AG20443 (cell line): ENCODE results near the gene MAP2K5.
A peak's percentile ranks its signal among the peaks of the same experiment; 100 is the strongest.

Experiments used
- DNase-seq: peaks from one replicate; pipeline ENCODE4 v3.0.0; 2012; ENCODE audit warnings: low spot score, mixed read lengths

Gene MAP2K5

GRCh38 chr15:67806536-67806935 lies 264.0 kb downstream of the MAP2K5 start:
- DNase-seq = no peak

- no peak for DNase-seq
Measured at GRCh38 chr15:67807141-67807540, 264.6 kb downstream of the MAP2K5 start.

- no peak for DNase-seq
Measured at GRCh38 chr15:67807836-67808235, 265.3 kb downstream of the MAP2K5 start.

- no peak for DNase-seq
Measured at GRCh38 chr15:67808821-67809220, 266.3 kb downstream of the MAP2K5 start.

- no peak for DNase-seq
Measured at GRCh38 chr15:67809441-67809840, 266.9 kb downstream of the MAP2K5 start.

- DNase-seq = no peak
Measured at GRCh38 chr15:67809866-67810265, 267.4 kb downstream of the MAP2K5 start.

- no peak for DNase-seq
Measured at GRCh38 chr15:67812241-67812644, 269.7 kb downstream of the MAP2K5 start.

GRCh38 chr15:67813104-67813634 lies 270.7 kb downstream of the MAP2K5 start:
- no peak for DNase-seq

GRCh38 chr15:67815036-67815592 lies 272.6 kb downstream of the MAP2K5 start:
- no peak for DNase-seq

GRCh38 chr15:67816668-67817067 lies 274.2 kb downstream of the MAP2K5 start:
- DNase-seq = no peak

- DNase-seq = no peak
Measured at GRCh38 chr15:67818464-67818863, 276.0 kb downstream of the MAP2K5 start.

- no peak for DNase-seq
Measured at GRCh38 chr15:67819636-67820035, 277.1 kb downstream of the MAP2K5 start.

- DNase-seq = no peak
Measured at GRCh38 chr15:67820122-67820991, 277.9 kb downstream of the MAP2K5 start.

GRCh38 chr15:67820992-67821783 lies 278.7 kb downstream of the MAP2K5 start:
- DNase-seq = peak; percentile 89

GRCh38 chr15:67821784-67822440 lies 279.4 kb downstream of the MAP2K5 start:
- no peak for DNase-seq

GRCh38 chr15:67822537-67823313 lies 280.2 kb downstream of the MAP2K5 start:
- DNase-seq = no peak

GRCh38 chr15:67823314-67824196 lies 281.1 kb downstream of the MAP2K5 start:
- no peak for DNase-seq

- no peak for DNase-seq
Measured at GRCh38 chr15:67824197-67824968, 281.9 kb downstream of the MAP2K5 start.
